HG02610 (cell line): ENCODE results near the gene MYO5A.
A peak's percentile ranks its signal among the peaks of the same experiment; 100 is the strongest.
"Not testable (repeated sequence)": the region's sequence is repeated elsewhere in the genome, so short reads cannot be mapped to it uniquely, and the experiment has no call there.

Experiments
- ATAC-seq: cut with Tn5 transposase; IDR thresholded peaks from one replicate; pipeline ENCODE4 v1.9.1; 2021; ENCODE audit warnings: mild to moderate bottlenecking, moderate library complexity; ENCODE audit not compliant: unreplicated experiment

Gene MYO5A

GRCh38 chr15:52509500-52510245 is 19.0 kb downstream of the MYO5A start:
- ATAC-seq, result no peak

- ATAC-seq, result no peak
These were observed 22.1 kb downstream of the MYO5A start for GRCh38 chr15:52506549-52506948.

- ATAC-seq, result no peak
These were observed 23.5 kb downstream of the MYO5A start for GRCh38 chr15:52505151-52505550.

GRCh38 chr15:52503788-52504496 is 24.7 kb downstream of the MYO5A start:
- peak; percentile 82 for ATAC-seq

- no peak for ATAC-seq
These were observed 26.1 kb downstream of the MYO5A start for GRCh38 chr15:52502608-52503007.

GRCh38 chr15:52499506-52499905 is 29.2 kb downstream of the MYO5A start:
- no peak for ATAC-seq

GRCh38 chr15:52498706-52499105 is 30.0 kb downstream of the MYO5A start:
- ATAC-seq, result no peak

- no peak for ATAC-seq
These were observed 31.8 kb downstream of the MYO5A start for GRCh38 chr15:52496776-52497470.

- ATAC-seq, result no peak
These were observed 32.5 kb downstream of the MYO5A start for GRCh38 chr15:52496175-52496574.

- no peak for ATAC-seq
These were observed 33.6 kb downstream of the MYO5A start for GRCh38 chr15:52495125-52495524.

- ATAC-seq, result no peak
These were observed 34.7 kb downstream of the MYO5A start for GRCh38 chr15:52493968-52494367.

GRCh38 chr15:52492132-52492531 is 36.5 kb downstream of the MYO5A start:
- ATAC-seq, result no peak

GRCh38 chr15:52491472-52491871 is 37.2 kb downstream of the MYO5A start:
- no peak for ATAC-seq

GRCh38 chr15:52489430-52489829 is 39.2 kb downstream of the MYO5A start:
- ATAC-seq, result not testable (repeated sequence)

GRCh38 chr15:52488830-52489229 is 39.9 kb downstream of the MYO5A start:
- ATAC-seq, result no peak

- no peak for ATAC-seq
These were observed 42.4 kb downstream of the MYO5A start for GRCh38 chr15:52486003-52486996.

GRCh38 chr15:52485290-52485689 is 43.4 kb downstream of the MYO5A start:
- no peak for ATAC-seq

- no peak for ATAC-seq
These were observed 45.0 kb downstream of the MYO5A start for GRCh38 chr15:52483707-52484106.

- ATAC-seq, result peak; percentile 95
These were observed 46.8 kb downstream of the MYO5A start for GRCh38 chr15:52481915-52482314.

GRCh38 chr15:52480990-52481389 is 47.7 kb downstream of the MYO5A start:
- no peak for ATAC-seq

- ATAC-seq, result no peak
These were observed 62.0 kb downstream of the MYO5A start for GRCh38 chr15:52466716-52467115.
